HEK293 (cell line): ENCODE measurements around the gene PCED1A.

Experiments
- CTCF ChIP-seq: fragments of 450-650 bp; formaldehyde crosslinking; IDR thresholded peaks from 2 replicates; pipeline ENCODE4 v1.5.1; 2016; ENCODE audit warnings: missing biosample characterization, missing genetic modification characterization
- MYNN ChIP-seq: fragments of 450-650 bp; formaldehyde crosslinking; IDR thresholded peaks from 2 replicates; pipeline ENCODE4 v1.5.1; 2016; ENCODE audit warnings: missing biosample characterization, missing genetic modification characterization, borderline replicate concordance
- TSHZ1 ChIP-seq: fragments of 450-650 bp; formaldehyde crosslinking; IDR thresholded peaks from 2 replicates; pipeline ENCODE4 v1.5.1; 2016; ENCODE audit warnings: missing biosample characterization, missing genetic modification characterization, borderline replicate concordance
- ZFP37 ChIP-seq: fragments of 450-650 bp; formaldehyde crosslinking; IDR thresholded peaks from 2 replicates; pipeline ENCODE4 v1.5.1; 2016; ENCODE audit warnings: missing biosample characterization, missing genetic modification characterization

- TF ChIP-seq CTCF (tag by site-specific recombination): no peak
- no peak for TF ChIP-seq ZFP37 (tag by site-specific recombination)
- TF ChIP-seq TSHZ1 (tag by site-specific recombination): no peak
- TF ChIP-seq MYNN: no peak
Measured at GRCh38 chr20:2806351-2806701, 34.1 kb downstream of the PCED1A start.
